ENCODE results near the gene GINS2.

GINS2 gene

DNA sequence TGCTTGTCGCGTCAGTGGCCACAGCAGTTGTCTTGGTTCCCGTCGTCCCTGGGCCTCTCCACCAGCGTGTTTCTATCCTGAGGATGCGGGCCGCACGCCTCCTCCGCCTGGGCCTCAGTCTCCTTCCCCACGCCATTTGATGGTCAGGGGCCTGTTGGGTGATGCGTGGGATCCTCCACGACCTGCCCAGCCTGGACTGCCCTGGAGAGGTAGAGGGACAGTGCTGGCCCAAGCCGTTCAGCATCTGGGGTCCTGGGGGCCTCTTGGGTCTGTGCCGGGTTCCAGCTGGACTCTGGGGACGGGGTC, 55.4 kb downstream of the GINS2 start:
- H3K4me3 ChIP-seq (ENCODE audit: low read depth, low read length) = no peak overlapping the region
- DNase-seq (ENCODE audit: low read depth) = no peak
- TF ChIP-seq, protein P1, sequence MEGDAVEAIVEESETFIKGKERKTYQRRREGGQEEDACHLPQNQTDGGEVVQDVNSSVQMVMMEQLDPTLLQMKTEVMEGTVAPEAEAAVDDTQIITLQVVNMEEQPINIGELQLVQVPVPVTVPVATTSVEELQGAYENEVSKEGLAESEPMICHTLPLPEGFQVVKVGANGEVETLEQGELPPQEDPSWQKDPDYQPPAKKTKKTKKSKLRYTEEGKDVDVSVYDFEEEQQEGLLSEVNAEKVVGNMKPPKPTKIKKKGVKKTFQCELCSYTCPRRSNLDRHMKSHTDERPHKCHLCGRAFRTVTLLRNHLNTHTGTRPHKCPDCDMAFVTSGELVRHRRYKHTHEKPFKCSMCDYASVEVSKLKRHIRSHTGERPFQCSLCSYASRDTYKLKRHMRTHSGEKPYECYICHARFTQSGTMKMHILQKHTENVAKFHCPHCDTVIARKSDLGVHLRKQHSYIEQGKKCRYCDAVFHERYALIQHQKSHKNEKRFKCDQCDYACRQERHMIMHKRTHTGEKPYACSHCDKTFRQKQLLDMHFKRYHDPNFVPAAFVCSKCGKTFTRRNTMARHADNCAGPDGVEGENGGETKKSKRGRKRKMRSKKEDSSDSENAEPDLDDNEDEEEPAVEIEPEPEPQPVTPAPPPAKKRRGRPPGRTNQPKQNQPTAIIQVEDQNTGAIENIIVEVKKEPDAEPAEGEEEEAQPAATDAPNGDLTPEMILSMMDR (IDR thresholded peaks at IDR 0.05; ENCODE audit: low read depth, low read length, missing control alignments) = no peak

DNA sequence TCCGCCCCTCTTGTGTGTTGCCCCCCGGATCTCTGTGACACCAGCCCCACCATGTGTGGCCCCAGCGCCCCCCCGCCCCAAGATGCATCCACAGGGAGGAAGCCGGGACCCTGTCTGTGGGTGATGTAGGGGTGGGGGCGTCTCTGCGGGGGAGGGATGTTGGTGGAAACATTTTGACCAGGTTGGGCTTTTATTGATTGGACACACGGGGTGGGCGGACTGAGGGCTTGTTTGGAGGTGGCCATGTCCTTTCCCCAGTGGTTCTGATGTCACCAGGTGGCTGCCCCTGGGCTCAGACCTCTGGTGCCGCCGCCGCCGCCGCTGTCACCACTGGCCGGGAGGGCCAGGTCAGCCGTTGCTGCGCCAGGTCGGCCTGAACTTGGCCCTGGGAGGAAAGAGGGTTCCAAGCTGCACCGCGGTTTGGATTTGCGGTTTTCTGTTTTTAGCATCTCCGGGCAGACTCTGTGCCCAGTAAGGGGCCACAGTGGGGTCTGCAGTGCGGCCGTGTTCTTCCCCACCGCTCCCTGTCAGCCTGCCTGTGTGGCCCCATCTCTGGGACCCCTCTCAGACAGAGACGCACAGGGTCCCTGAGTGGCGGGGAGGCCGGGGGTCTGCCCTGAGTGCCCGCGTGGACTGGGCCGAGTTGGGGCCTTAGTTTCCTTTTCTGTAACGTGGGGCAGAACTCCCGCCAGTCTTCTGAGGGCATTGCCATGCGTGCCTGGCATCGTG, 55.9 kb downstream of the GINS2 start:
- TF ChIP-seq, protein P1 (IDR thresholded peaks at IDR 0.05; ENCODE audit: low read depth, low read length, missing control alignments) = no peak
- no peak overlapping the region for H3K4me3 ChIP-seq (ENCODE audit: low read depth, low read length)
- no peak for DNase-seq (ENCODE audit: low read depth)

DNA sequence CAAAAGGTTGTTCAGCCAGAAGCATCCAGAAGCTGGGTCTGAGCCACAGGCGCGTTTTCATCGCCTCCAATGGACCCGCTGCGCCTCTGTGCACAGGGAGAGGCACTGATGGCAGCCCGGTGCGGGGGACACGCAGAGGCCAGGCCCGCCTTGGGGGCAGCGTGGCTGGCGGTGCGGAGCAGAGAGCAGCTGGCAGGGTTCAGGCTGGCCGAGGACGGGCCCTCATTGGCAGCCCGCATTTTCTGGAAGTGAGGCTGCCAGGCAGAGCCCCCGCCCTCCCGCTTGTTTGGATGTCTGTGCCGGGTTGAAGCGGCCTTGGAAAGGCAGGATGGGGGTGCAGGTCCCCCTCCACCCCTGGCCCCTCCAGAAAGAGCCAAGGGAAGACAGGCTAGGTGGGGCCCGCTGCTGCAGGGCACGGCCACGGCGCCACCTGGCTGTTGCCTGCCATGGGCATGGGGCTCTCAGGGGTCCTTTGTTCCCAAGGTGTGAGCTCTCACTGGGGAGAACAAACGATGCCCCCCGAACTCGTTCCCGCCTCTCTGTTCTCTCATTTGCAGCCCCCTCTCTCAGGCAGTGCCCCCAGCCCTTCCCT, 56.9 kb downstream of the GINS2 start:
- no peak for DNase-seq (ENCODE audit: low read depth)
- no peak overlapping the region for H3K4me3 ChIP-seq (ENCODE audit: low read depth, low read length)
- TF ChIP-seq, protein P1 (IDR thresholded peaks at IDR 0.05; ENCODE audit: low read depth, low read length, missing control alignments) = peak; percentile 9

DNA sequence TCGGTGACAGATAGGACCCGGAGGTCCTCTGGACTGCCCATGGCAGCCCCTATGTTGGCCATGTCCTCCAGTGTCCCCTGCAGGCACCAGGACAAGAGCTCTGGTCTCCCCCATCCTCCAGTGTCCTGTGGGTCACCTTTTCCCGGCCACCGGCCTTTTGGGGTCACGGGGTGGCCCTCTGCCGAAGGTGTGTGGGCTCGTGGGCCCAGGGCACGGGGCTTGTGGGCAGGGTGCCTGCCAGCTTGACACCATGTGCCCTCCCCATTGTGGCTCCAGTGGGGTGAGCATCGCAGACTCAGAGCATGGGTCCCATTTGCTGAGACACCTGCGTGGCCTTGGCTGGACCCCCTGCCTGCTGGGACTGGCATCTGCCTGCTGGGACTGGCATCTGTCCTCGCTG, 57.5 kb downstream of the GINS2 start:
- no peak for DNase-seq (ENCODE audit: low read depth)
- TF ChIP-seq, protein P1 (IDR thresholded peaks at IDR 0.05; ENCODE audit: low read depth, low read length, missing control alignments) = no peak

DNA sequence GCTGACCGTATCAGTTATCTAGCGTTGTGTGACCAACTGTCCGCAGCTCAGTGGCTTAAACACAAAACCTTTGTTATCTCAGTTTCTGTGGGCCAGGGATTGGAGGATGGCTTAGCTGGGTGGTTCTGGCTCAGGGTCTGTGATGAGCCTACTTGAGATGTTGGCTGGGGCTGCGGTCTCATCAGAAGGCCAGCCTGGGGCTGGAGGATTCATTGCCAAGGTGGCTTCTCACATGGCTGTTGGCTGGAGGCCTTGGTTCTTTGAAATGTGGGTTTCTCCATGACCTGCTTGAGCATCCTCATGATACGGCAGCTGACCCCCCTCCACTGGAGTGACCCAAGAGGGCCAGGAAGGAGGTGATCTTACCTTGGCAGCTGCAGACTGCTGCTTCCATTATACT, 58.9 kb downstream of the GINS2 start:
- DNase-seq (ENCODE audit: low read depth) = no peak
- TF ChIP-seq, protein P1 (IDR thresholded peaks at IDR 0.05; ENCODE audit: low read depth, low read length, missing control alignments) = no peak

More for the DNA sequence above, 57.5 kb downstream of the GINS2 start:
- H3K4me3 ChIP-seq (ENCODE audit: low read depth, low read length) = no peak overlapping the region

DNA sequence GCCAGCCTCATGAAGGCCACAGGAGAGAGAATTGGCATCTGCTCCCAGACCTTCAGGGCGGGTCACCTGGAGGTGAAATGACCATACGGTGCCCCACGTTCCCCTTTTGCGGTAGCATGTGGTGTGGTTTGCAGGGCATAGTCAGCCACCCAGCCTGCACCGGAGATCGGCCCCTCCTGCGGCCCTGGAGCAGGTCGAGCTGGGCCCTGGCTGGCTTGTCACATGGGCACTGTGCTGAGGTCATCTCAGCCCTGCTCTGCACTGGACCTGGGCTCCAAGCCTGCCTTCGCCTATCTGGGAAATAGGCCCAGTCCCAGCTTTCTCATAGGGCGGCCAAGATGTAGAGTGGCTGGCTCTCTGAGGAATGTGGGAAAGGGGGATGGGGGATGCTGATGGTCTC, 59.4 kb downstream of the GINS2 start:
- TF ChIP-seq, protein P1 (IDR thresholded peaks at IDR 0.05; ENCODE audit: low read depth, low read length, missing control alignments) = no peak
- no peak overlapping the region for H3K4me3 ChIP-seq (ENCODE audit: low read depth, low read length)
- no peak for DNase-seq (ENCODE audit: low read depth)

More for the DNA sequence above, 58.9 kb downstream of the GINS2 start:
- H3K4me3 ChIP-seq (ENCODE audit: low read depth, low read length) = no peak overlapping the region

DNA sequence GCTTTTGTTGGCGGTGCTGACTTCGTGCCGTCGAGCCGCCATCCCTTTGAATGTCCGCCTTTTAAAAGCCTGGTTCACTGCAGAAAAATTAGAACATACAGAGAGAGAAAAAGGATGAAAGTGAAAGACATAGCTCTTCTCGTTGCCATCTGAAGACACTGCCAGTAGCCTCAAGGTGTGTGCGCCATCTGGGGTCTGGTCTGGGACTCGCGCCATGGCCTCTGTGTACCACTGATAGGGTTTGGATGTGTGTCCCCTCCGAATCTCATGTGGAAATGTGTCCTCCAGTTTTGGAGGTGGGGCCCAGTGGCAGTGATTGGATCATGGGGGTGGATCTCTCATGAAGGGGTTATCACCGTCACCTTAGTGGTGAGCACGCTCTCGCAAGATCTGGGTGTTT, 60.1 kb downstream of the GINS2 start:
- no peak for DNase-seq (ENCODE audit: low read depth)
- TF ChIP-seq, protein P1 (IDR thresholded peaks at IDR 0.05; ENCODE audit: low read depth, low read length, missing control alignments) = no peak
- H3K4me3 ChIP-seq (ENCODE audit: low read depth, low read length) = no peak overlapping the region

Data from GM12864 (cell line).